Stimulated activated CD4-positive, alpha-beta T cell treated with anti-CD3 and anti-CD28 coated beads, Interleukin-2, amount 100 ng/mL, for 48 hours (primary cell): ENCODE results near the gene MYOM3.

Source experiments
- DNase-seq, 2 donors: peaks; one replicate each; pipeline ENCODE4 v3.0.0-alpha.2; 2020

Gene MYOM3

DNA sequence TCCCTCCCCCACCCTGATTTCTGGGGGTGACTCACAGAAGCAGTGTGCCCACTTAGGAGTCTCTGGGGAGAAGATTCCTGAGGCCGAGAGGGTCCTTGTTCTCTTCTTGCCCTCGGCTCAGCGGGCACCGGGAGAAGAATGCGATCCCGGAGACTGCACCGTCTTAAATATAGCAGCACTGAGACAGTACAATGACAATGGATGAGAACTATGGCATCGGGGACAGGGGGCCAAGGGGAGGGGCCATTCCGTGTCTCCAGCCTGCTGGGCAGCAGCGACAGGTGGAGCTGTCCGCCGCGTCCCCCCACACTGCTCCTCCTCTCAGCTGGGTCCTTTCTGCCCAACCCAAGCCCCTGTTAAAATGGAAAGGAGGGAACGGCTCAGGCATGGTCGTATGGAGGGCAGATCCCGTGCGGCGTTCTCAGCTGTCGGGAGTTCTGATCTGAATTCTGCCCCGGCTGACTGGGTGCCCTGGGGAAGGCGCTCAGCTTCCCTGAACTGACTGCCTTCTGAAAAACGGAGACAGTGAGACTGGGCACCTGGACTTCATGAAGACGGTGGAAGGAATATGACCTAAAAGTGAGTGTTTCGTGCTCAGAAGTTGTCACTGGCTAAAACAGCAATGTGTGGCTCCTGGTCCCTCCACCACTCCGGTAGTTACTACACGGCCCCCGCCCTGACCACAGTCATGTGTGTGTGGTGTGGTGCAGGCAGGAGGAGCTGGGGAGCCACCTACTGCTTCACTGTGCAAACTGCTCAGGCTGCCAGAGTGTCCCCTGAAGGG, at the start of gene MYOM3:
MYOM3 (minus strand) TSS at position 140 of the 784 bp plus-strand sequence. CDS start 3,499 bp downstream, outside the sequence.
- peak; percentile 15 to 49 for DNase-seq

DNA sequence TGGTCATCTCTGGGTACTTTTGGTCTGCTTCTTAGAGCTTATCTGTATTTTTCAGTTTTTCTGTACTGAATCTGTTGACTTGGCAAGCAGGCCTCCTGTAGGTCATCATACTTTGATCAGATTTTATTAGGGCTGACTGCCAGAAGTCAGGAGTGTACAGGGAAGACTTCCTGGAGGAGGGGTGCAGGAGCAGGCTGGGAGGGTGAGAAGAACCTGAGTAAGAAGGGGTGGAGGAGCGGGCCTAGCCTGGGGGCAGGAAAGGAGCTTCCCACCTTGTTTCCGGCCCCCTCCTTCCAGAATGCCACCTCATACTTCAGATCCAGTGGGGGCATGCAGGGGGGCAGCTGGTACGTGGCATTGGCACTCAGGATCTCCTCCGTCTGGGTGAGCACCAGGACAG, 49.3 kb upstream of the MYOM3 start:
- DNase-seq: no peak

DNA sequence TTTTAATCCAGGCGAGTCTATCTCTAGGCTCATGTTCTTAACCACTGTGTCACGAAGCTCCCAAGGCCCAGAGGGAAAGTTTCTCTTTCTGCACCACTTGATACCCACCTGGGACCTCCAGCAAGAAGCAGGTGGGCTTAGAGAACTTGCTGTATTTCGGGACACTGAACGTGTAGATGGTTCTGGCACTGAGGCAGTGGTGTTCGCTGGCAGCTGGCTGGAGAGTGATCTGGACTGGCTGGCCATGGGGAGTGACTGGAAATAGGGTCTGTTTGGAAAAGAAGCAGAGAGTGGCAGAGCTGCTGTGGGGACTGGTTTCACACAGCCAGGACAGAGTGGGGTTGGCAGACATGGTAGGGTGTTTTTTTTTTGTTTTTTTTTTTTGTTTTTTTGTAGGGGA, 47.4 kb upstream of the MYOM3 start:
- DNase-seq: no peak

DNA sequence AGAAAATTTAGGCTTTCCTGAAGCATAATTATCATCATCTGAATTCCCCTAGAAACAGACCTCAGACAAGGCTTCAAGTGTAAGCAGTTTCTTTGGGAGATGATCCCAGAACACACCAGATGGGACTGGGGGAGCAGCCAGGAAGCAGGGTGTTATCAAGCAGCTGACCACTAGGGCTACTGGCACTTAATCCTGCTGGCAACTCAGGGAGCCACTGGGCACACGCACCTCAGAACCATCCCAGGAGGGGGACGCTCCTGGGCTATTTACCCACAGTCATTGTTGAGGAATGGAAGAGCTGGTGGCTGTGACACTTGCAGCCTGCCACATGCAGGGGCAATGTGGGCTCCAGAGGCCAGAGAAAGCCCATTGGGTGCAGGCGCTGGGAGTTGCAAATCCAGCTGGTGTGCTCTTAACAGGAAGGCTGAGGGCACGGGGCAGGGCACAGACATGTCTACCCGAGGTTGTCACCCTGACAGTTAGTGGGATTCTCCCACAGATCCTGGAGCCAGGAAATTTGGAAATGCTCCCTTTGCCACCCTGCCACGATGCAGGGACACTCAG, 46.1 kb upstream of the MYOM3 start:
- no peak for DNase-seq

DNA sequence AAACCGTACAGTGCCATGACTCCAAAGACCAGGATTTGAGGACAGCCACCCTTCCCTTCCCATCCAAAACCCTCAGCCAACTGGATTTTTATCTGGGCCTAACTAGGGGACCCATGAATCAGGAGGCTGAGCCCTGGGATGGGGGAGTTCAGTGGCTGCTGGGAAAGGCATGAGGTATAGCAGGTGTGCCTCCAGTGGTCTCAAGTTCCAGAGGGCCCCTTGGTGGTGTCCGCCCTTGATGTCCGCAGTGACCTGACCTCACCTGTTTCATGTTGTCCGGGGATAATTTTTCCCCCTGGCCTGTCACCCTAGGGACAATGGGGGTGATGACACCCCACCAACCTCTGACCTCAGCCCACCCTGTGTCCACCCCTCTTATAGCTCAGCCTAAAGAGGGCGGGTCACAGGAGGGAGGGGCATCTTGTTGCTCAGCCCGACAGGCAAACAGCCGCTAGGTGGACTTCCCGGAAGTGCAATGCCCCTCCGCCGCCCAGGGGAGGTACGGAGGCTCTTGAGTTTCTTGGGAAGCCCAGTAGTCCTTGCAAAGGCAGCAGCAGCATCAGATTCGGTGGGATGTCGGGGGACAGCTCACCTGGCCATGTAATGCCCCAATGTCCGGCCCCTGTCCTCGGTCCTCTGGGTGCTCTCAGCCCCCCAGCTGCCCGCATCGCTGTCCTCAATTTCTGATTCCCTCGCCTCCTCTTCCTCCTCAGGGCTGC, 44.8 kb upstream of the MYOM3 start:
- no peak for DNase-seq

DNA sequence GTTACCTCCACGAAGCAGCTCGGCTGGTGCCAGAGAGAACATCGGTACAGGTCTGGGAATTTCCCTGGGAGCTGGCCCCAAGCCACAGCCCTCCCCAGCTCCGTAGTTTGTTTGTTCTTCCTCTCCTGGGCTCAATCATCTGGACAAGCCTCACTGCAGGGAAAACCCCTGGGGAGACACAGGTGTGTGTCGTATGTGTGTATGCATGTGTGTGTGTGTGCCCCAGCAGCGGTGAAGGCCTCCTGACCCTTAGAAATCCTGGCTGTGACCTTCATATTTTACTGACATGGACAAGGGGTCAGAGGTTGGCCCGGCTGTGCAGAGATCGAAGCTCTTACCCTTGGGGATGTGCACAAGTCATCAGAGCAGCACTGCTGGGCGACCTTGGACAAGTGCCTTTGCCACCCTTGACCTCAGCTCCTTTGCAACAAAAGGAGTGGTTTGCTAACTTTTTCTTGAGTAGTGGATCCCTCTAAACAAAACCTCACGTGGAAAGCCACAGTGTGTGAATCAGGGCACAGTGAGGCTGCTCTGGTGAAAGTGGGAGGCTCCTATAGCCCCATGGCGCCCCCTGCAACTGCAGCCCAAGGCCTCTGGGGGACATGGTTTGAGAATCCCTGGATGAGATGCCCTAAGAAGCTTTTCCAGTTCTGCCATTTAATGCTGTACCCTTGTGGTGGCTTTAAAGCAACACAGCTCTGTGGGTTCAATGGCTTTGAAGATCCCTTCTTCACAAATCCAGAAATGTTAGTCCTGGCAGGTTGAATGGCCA, 43.3 kb upstream of the MYOM3 start:
- no peak for DNase-seq

DNA sequence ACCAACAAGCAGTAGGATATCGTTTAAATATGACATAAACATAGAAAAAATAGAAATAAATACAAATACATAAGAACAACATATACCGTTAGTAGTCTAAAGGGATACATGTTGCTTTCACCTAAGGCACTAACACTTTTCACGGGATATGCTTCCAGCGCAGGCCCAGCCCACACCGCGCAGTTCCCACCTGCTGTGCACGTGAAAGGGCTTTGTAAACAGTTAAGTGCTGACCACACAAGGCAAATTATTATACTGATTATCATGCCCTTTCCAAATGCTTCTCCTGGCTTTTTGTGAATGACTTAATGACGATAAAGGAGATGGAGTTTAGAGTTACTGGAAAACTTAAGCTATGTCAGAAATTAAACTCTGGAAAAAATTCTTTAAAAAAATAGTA, 42.3 kb upstream of the MYOM3 start:
- DNase-seq: no peak

DNA sequence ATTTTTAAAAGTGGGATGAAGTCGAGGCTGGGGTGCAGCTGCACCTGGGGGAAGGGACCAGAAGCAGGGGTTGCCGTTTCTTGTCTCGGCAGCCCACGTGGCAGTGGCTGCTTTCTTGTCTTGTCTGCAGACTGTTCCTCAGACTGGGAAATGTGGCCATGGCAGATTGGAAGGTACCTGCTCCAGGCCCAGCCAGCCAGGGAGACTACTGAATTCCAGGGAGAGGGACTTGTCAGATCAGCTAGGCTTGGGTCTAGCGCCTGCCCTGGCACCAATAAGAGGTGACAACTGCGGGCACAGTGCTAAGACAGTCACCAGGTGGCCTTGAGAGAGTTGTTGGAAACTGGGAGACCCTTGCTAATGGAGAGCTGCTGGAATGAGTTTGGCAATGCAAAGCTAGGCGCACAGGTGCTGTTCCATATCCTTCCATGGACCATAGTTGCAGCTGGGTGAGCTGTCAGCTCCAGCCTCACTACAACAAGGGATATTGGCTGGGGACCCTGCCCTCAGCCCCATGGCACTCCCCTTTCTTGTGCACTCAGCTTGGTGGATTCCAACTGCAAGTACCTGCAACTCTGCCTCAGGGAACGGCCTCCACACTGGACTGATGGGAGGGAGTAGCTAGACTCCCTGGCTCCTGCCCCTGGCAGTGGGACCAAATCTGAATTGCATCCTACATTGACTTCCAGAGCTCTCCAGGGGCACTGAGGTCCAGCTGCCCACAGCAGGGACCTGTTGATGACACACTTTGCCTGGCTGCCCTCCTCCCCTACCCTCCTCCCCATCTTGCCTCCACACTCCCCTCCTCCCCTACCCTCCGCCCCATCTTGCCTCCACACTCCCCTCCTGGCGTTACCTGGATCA, 40.9 kb upstream of the MYOM3 start:
- no peak for DNase-seq

DNA sequence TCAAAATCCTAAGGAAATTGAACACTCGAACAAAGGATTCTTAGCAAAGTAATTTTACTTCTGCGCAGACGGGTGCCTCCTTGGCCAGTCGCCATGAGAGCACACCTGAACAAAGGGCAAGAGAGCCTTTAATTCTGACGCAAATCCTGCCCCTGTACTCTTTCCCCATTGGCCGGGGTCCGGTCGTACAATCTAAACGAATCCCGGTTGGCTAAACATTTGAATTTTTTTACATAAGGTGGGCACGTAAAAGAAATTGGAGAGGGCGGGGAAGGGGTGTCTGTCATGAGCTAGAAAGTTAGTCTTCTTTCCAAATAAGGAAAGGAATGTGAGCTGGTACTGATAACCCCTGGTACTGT, 39.2 kb upstream of the MYOM3 start:
- no peak for DNase-seq

DNA sequence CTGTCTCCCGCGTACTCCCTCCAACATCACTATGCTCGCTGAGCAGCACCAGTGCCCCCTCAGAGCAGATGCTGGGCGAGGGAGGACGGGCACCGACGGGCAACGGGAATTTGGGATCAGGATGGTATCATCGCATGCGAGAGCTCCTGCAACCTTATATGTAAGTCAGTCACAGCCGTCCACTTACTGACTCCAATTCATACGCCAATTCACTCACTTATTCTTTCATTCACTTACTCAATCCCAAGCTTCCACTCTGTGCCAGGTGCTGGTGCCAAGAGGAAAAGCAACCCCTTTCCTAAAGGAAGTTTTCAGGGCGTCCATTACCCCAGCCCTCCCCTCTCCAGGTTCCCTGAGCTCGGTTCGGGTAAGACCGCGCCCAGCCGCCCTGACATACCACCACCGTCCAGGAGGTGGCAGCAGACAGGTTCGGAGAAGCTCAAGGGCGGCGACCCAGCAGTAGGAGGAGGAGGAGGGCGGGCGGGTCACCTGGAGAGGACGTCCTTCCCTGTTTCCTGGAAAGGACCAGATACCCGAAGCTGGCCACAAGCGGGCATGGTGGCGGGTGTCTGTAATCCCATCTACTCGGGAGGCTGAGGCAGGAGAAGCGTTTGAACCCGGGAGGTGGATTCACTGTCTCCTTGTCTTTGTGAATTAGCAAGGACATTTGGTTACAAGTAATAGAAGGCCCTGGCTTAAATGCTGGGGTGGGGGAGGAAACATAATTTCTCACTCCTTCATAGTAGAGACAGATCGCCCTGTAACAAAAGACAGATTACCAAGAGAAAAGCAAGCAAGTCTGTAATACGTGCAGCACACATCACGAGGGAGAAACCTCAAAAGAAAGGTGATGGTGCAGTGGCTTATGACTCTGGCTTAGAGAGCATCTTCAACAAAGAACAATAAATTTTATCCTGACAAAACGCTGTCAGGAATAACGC, 38.6 kb upstream of the MYOM3 start:
- DNase-seq: peak; percentile 95 to 96

DNA sequence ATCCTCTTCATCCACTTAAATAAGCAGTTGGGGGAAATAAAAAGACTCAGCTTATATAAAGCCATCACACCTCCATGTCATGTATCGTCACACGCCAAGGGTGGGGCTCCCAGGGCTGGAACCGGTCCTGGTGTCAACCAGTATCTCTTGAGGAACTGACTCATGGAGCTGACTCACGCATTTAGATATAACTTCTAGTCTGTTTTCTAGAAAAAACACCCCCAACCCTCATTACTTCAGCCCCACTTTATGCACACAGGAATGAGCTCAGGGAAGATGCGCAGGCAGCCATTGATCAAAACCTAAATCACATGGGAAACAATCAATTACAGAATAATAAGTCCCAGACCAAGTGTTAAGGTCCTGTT, 37.9 kb upstream of the MYOM3 start:
- peak; percentile 36 to 54 for DNase-seq

DNA sequence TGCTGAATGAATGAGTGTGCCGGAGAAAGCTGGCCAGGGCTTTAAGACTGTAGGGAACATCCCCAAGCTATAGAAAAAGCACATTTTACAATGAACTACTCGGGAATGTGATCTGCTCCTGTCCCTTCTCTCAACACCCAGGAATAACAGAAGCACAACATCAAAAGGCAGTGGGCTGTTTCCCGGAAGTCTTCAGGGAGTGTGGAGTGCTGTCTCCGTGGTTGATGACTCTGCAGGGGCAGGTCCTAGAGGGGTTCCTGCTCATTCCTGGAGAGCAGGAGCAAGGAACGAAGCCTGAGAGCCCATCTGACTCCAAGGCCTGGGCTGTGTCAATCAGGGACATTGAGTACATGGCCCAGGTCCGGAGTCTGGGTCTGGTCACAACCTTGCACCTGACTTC, 35.9 kb upstream of the MYOM3 start:
- no peak for DNase-seq

DNA sequence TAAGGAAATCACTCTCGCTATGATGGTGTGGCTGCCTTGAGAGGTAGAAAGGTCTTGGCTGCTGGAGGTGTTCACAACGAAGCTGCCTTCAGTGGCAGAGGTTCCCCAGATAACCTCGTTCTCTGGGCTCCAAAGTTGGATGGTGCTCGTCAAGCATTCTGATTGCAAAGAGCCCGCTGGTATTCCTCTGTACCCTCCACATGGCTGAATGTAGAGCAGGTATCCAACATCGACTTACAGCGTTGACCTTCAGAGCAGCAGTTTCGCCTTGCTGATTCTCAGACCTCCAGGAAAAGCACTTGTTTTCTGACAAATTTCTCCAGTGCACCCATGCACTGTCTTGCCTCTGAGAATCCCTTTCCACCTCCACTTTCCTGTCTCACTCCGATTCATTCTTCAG, 35.3 kb upstream of the MYOM3 start:
- DNase-seq: no peak

DNA sequence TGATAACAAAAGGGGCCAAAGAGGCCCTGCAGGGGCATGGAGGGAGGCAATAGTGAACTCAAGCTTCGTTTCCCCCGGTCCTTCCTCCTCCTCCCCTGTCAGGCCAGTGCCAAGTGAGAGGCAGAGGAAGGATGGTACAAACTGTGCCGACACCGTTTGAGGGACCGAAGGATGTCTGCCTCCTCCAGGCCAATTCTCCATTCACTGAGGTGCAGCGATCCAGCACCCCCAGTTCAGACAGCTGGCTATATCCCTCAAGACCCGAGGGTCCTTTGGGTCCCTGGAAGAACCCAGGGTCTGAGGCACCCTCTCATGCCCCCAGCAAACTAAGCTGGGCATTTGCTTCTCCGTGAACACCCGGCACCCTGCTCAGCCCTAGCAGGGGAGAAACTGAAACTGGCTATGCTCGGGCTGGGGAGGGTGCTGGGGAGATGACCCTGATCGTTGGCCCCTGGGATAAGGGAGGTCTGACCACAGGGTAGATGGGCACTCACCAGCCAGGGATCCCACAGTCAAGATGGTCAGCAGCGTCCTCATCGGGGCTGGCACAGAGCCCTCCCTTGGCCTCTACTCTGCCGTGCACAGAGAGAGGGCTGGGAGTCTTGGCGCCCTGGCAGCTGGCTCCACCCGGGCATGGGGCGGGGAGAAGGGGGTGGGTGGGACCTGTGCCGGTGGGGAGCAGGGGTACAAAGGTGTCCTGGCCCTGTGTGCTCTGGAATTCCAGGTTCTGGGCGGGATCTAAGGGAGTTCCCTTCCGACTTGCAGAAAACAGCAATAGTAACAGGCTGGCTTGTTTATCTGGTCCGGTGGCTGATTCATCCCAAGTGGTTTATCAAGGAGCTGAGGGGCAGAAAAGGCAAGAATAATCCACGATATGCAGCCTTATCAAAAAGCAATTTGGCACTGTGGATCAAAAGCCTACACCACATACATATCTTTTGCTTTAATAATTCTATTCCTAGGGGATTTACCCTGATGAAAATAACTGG, 30.9 kb upstream of the MYOM3 start, which contains the start of gene IL22RA1:
IL22RA1 (minus strand) TSS at position 595 of the 989 bp plus-strand sequence; CDS start at position 537, 58 bp downstream.
- DNase-seq: no peak

DNA sequence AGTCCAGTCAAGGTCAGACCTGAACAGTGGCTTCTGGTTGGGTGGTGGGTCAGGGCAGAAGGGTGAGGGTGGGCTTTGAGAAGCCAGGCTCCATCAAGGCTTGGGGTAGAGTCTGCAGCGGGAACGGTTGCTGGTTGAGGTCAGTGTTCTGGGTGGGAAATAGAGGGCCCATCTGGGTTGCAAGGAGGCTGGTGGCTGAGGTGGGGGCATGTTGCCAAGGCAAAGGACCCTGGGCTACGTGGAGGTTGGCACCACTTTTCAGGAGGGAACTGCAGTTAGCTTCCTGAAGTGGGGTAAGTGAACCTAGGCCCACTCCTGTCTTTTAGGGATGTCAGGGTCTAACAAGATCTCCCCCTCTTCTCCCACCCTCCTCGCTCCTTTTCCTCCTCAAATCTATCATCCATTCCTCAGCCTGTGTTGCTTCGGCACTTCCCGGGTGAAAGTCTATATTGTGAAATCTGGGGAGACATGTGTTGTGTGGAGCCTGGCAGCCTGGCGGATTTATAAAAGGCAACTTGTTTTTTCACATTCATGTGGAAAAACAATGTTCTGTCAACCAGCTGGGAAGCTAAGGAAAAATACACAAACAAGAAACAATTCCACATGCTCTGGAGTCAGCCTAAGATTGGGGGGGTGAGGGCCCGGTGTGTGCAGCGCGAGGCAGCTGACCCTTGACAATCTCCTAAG, 29.5 kb upstream of the MYOM3 start:
- DNase-seq: no peak

DNA sequence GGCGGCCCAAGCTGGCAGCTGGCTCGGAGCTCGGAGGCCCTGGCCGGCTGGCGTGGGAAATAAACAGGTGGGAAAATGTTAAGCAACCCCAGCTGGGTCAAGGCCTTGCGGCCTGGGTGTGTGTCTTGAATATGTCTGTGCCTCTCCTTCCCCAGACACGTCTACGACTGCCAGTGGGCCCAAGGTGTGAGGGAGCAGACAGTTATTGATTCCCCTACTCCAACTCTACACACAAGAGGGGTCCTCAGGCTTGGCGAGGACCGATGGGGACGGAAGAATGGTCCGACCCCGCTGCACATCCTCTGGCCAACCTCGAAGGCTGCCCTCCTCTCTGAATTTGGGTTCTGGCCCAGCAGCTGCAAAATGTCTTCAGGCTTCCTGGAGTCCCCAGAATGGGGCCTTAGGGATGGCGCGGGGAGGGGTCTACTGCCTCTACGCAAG, 28.8 kb upstream of the MYOM3 start:
- no peak for DNase-seq

DNA sequence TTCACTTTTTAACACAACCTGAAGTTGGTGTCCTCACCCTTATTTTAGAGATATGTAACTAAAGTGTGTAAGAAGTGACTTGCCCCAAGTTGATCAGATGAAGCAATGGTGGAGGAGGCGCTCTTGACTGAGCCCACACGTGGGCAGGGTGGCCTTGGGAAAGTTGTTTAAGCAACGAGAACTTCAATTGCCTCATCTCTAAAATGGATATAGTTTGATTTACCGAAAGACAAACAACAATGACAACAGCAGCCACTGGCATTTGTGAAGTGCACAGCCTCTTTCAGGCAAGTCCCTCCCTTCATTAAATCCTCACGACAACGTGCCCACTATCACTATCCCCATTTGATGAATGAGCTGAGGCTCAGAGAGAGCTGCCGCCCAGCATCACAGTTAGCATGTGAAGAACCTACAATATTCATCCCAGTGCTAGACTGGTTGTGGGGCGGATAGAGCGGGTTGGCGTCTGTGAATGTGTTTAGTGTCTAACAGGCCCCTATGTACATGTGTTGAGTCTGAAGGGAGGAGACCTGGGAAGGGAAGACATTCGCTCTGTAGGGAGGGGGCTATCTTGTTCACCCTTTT, 28.0 kb upstream of the MYOM3 start:
- no peak for DNase-seq

DNA sequence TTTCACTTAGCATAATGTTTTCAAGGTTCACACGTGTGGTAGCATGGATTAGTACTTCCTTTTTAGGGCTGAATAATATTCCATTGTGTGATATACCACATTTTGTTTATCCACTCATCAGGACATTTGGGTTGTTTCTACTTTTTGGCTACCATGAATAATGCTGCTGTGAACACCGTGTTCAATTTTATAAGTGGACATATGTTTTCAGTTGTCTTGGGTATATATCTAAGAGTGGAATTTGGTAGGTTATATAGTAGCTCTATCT, 27.2 kb upstream of the MYOM3 start:
- DNase-seq: no peak
